MM.1S (cell line): ENCODE results near the gene EGLN3.

Experiments used
- CTCF ChIP-seq: fragments of 300-600 bp; sonication (generic); IDR thresholded peaks from 2 replicates; pipeline ENCODE4 v1.5.1; 2016; ENCODE audit warnings: antibody characterized with exemption, low read length, mixed read lengths
- EZH2 ChIP-seq: fragments of 300-600 bp; sonication (generic); optimal IDR thresholded peaks from 2 replicates; pipeline ENCODE3; 2017; ENCODE audit warnings: low read depth, mild to moderate bottlenecking, antibody characterized with exemption, low read length, mixed read lengths
- EZH2phosphoT487 ChIP-seq: fragments of 300-600 bp; sonication (generic); IDR thresholded peaks from 2 replicates; pipeline ENCODE4 v1.6.1; 2018; ENCODE audit warnings: antibody characterized with exemption, low read length

- no peak for TF ChIP-seq CTCF
- no peak for TF ChIP-seq EZH2
- no peak for TF ChIP-seq EZH2phosphoT487
Measured at GRCh38 chr14:33916663-33917565, 34.0 kb downstream of the EGLN3 start.
